ENCODE results near the gene LYPD3. TPM values are rescaled to one million over a fixed set of nuclear protein-coding genes. Genes with fewer than 3 reads are reported as not detected.

LYPD3 gene
- total and polyA plus RNA-seq, 10 of the 15 experiments (the other 5 are each of a cell fraction or from before 2014, with no cell fraction given), result 0.03 to 0.28 (median 0.12) TPM; not detected in 6

GRCh38 chr19:43478323-43478722 lies 12.9 kb upstream of the LYPD3 start (continued):
- TF ChIP-seq ZBTB40 (IDR thresholded peaks at IDR 0.05; ENCODE audit: borderline replicate concordance) (no peak), FOXK2 (IDR thresholded peaks at IDR 0.05) (no peak), USF1 (IDR thresholded peaks at IDR 0.05; ENCODE audit: borderline replicate concordance, extremely low read length, insufficient read depth, low read depth, low read length) (no peak), IKZF1 (conservative IDR thresholded peaks at IDR 0.05) (no peak), RBBP5 (conservative IDR thresholded peaks at IDR 0.05) (no peak), YY1 (IDR thresholded peaks at IDR 0.05; ENCODE audit: low read depth, low read length) (no peak), NKRF (conservative IDR thresholded peaks at IDR 0.05) (no peak), NFXL1 (IDR thresholded peaks at IDR 0.05; ENCODE audit: borderline replicate concordance) (no peak), HDAC6 (IDR thresholded peaks at IDR 0.05; ENCODE audit: unreplicated experiment) (no peak)

All from GM12878 (cell line).